T-helper 17 cell (primary cell): ENCODE data around the gene CSNK2B. TPM values are rescaled to one million over a fixed set of nuclear protein-coding genes. Genes with fewer than 3 reads are reported as not detected.
A peak's percentile ranks its signal among the peaks of the same experiment; 100 is the strongest.
"Not testable (repeated sequence)": the region's sequence is repeated elsewhere in the genome, so short reads cannot be mapped to it uniquely, and the experiment has no call there.

Experiments
- ATAC-seq: fragments of 150-1000 bp; cut with Tn5 transposase; 2 replicates; pipeline ENCODE4 v1.10.0; 2021; ENCODE audit warnings: mild to moderate bottlenecking, moderate library complexity
- DNase-seq, 3 donors: peaks; one replicate each; pipeline versions ENCODE4 v3.0.0 to v3.0.0-alpha.2; 2020 to 2021
- H3K9me3 ChIP-seq: one replicate; pipeline ENCODE4 v1.7.0; 2013; ENCODE audit warnings: low read length, mild to moderate bottlenecking; ENCODE audit not compliant: control insufficient read depth, poor library complexity, severe bottlenecking
- H3K27ac Mint-ChIP-seq: one replicate; pipeline ENCODE4 v1.8.0; 2022; ENCODE audit warnings: mild to moderate bottlenecking, moderate library complexity, mixed read lengths
- H3K27me3 Mint-ChIP-seq: one replicate; pipeline ENCODE4 v1.8.0; 2022; ENCODE audit warnings: mixed read lengths
- H3K36me3 Mint-ChIP-seq: one replicate; pipeline ENCODE4 v1.8.0; 2022; ENCODE audit warnings: low read depth, mixed read lengths
- H3K4me1 Mint-ChIP-seq: one replicate; pipeline ENCODE4 v1.8.0; 2022; ENCODE audit warnings: mild to moderate bottlenecking, mixed read lengths
- H3K4me3 Mint-ChIP-seq: one replicate; pipeline ENCODE4 v1.8.0; 2022; ENCODE audit warnings: mild to moderate bottlenecking, moderate library complexity, mixed read lengths
- total RNA-seq, 4 donors: library from RNA in 2 of 4; stranded (reverse) in 2 of 4; gene quantifications; one replicate each; pipeline ENCODE4 v1.2.3 and lab custom pipeline; 2022 to 2026

The CSNK2B gene
- total RNA-seq, 2 donors from 2014 or later = 104 to 107 TPM

DNA sequence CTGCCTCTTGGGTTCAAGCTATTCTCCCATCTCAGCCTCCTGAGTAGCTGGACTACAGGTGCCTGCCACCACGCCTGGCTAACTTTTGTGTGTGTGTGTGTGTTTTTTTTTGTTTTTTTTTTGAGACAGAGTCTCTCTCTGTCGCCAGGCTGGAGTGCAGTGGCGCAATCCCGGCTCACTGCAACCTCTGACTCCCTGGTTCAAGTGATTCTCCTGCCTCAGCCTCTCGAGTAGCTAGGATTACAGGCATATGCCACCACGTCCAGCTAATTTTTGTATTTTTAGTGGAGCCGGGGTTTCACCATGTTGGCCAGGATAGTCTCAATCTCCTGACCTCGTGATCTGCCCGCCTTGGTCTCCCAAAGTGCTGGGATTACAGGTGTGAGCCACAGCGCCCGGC lies 43.3 kb downstream of the CSNK2B start:
- not testable (repeated sequence) for H3K27ac Mint-ChIP-seq, DNase-seq, H3K4me3 Mint-ChIP-seq, H3K27me3 Mint-ChIP-seq, ATAC-seq, H3K36me3 Mint-ChIP-seq, H3K9me3 ChIP-seq
- H3K4me1 Mint-ChIP-seq = peaks cover 17% of the 10 kb centered on the region

DNA sequence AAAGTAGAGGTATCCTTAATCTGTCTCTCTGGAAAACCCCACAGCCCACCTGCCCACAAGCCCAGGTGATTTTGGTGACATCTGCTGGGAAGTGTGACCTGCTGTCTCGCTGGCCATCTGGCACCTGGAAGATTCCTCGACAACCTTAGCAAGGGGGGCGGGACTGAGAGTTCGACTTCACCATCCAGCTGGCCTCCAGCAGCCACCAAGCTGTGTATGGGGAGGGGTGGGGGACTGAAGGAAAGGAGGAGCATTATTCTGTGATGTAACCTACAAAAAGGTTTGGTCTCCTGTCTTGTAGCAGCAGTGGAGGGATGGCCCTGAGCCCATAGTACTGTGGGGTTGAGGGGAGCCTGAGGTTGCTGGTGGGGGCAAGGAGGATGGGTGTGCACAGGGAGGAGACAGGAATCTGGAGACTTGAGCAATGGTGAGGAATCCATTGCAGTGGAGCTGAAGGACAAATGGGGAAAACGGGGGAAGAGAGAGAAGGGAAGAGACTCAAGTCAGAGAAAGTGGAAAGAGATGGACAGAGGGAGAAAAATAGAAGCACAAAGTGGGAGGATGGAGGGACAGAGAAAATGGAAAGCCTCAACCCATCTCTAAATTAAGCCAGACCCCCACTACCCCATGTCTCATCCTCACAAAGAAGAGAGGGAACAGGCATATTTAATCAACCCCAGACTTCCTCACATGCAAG lies 44.8 kb downstream of the CSNK2B start:
- ATAC-seq (no peak), DNase-seq (no peak)
- Mint-ChIP-seq H3K36me3 (no peaks in the 10 kb centered on the region), H3K4me1 (peaks cover 19% of the 10 kb centered on the region), H3K27me3 (peaks cover 10% of the 10 kb centered on the region), H3K27ac (peak overlapping the region; percentile 63), H3K4me3 (peak overlapping the region; percentile 77)
- H3K9me3 ChIP-seq = no peaks in the 10 kb centered on the region

DNA sequence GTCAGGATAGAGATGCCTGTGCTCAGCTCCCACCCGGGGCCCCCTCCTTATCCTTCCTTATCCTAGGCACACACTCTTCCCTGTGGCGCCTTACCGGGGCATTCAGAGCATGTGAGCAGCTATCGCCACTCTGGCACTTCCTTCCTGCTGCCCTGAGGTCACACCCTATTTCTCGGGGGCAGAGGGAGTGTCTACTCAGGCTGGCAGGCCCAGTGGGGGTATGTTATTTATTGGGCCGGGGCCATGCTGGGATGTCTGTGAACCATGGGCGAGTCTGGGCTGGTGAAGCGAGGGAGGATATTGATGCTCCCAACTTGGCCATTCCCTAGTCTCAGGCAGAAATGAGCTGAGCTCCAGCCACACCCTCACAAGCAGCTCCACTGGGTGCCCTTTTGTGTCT lies 45.4 kb downstream of the CSNK2B start:
- no peak overlapping the region for H3K4me3 Mint-ChIP-seq
- DNase-seq = no peak
- H3K36me3 Mint-ChIP-seq = no peaks in the 10 kb centered on the region
- H3K4me1 Mint-ChIP-seq = peaks cover 19% of the 10 kb centered on the region
- peak overlapping the region; percentile 63 for H3K27ac Mint-ChIP-seq
- peaks cover 10% of the 10 kb centered on the region for H3K27me3 Mint-ChIP-seq
- no peak for ATAC-seq
- H3K9me3 ChIP-seq = no peaks in the 10 kb centered on the region

DNA sequence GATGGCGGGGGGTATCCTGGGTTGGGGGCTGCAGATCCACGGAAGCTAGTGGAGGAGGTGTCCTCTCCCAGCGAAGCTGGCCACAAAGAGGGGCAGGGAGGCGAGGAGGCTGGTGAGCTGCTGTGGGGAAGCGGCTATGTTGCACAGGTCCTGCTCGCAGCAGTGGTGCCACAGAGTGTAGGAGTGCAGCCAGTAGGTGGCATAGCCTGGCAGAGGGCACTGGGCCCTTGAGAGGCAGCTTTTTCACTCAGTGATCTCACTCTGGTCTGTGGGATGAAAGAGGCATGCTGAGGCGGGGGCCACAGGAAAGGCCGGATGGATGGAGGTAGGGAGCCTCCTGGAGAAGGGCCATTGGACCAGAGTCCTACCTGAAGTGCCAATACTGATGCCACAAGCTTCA lies 46.4 kb downstream of the CSNK2B start:
- DNase-seq = no peak
- Mint-ChIP-seq H3K27me3 (peaks cover 10% of the 10 kb centered on the region), H3K4me1 (peaks cover 19% of the 10 kb centered on the region), H3K36me3 (no peaks in the 10 kb centered on the region), H3K4me3 (no peak overlapping the region), H3K27ac (no peak overlapping the region)
- peak; percentile 64 for ATAC-seq
- no peaks in the 10 kb centered on the region for H3K9me3 ChIP-seq

DNA sequence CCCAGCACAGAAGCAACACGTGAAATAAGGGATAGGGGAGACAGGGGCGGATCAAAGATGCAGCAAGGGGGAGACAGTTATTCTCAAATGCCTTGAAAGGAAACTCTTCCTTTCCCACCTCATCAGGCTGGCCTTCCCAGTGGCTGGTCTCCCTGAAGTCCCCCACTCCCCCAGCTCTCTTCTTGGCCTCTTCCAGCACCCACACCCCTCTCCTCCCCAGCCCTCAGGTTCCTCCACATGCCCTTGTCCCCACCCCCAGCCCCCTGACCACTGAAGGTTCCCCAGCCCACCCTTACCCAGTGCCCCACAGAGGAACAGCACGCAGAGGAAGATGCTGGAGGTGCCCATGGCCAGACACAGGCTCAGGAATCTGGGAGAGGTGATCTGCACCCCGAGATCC lies 47.6 kb downstream of the CSNK2B start:
- no peaks in the 10 kb centered on the region for H3K36me3 Mint-ChIP-seq
- H3K27ac Mint-ChIP-seq = no peak overlapping the region
- H3K27me3 Mint-ChIP-seq = peaks cover 10% of the 10 kb centered on the region
- DNase-seq = no peak
- no peak overlapping the region for H3K4me3 Mint-ChIP-seq
- no peaks in the 10 kb centered on the region for H3K9me3 ChIP-seq
- no peak for ATAC-seq
- peaks cover 19% of the 10 kb centered on the region for H3K4me1 Mint-ChIP-seq

DNA sequence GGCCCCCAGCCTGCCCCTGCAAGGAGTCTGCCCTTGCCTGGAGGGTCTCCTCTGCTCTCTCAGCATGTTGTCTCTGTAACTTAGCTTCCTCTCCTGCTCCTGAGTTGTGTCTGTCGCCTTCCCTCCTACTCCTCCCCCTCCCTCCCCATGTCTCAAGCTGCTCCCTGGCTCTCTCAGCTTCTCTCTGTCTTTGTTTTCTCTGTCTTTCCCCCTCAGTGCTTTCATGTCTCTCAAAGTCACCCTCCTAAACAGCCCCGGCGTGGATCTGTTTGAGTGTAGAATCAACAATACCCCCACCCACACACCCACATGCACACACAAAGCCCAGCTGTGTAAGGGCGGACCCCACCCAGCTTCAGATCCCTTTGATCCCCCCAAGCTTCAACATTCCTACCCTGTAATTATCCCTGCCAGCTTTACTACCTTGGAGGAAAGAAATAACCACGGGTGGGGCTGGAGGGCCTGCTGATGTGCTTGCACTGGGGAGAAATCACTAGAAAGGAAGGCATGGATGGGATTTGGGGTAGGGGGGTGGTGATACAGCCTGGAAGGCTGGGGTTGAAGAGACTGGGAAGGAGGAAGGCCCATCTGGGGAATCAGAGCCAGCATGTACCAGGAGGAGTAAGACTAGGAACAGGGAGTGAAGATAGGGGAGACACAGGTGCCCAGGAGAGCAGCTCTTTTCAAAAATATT lies 48.3 kb downstream of the CSNK2B start:
- ATAC-seq (no peak), DNase-seq (no peak)
- Mint-ChIP-seq H3K36me3 (no peaks in the 10 kb centered on the region), H3K27me3 (peaks cover 10% of the 10 kb centered on the region), H3K27ac (no peak overlapping the region), H3K4me3 (no peak overlapping the region), H3K4me1 (peaks cover 24% of the 10 kb centered on the region)
- H3K9me3 ChIP-seq = no peaks in the 10 kb centered on the region

DNA sequence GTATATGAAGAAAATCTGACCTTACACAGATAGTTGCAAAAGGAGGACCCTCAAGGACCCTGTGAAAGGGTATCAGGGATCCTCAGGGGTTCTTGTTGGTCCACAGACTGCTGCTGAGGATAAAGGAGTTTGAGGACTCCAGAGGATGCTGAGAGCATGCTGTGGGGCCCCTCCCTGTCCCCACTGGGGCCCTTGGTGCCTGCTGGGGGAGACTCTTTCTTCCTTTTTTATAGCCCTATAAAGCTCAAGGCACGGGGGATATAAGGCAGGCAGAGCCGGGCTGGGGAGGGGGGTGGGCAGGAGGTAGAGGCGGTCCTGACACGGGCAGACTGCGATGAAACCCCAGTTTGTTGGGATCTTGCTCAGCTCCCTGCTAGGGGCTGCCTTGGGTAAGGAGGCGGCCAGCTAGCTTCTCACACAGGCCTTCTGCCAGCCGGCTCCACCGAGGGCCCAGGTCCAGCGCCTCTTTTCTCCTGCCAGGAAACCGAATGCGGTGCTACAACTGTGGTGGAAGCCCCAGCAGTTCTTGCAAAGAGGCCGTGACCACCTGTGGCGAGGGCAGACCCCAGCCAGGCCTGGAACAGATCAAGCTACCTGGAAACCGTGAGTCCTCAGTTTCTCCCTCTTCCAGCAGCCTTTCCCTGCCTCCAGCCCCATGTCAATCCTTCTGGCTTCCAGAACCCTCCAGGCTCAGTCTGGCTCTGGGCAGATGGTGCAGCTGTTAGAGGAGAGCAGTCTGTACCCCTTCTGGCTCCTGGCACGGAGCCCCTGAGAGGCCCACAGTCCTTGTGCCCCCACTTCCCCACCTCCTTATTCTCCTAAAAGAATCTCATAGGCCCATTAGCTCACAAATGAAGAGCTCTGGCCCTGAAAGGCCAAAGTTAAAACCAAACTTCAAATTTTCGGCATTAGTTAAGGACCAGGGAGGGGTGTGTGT lies 49.4 kb downstream of the CSNK2B start, which contains the start of gene LY6G6D:
LY6G6D (plus strand) TSS at position 327 of the 937 bp plus-strand sequence; CDS start at position 335, 8 bp downstream.
- Mint-ChIP-seq H3K27ac (no peak within 1 kb of the TSS), H3K4me1 (peaks cover 25% of the 10 kb centered on the region), H3K27me3 (peaks cover 10% of the 10 kb centered on the region), H3K36me3 (no peaks in the 10 kb centered on the region), H3K4me3 (no peak within 1 kb of the TSS)
- no peak for ATAC-seq
- no peak for DNase-seq
- no peaks in the 10 kb centered on the region for H3K9me3 ChIP-seq

DNA sequence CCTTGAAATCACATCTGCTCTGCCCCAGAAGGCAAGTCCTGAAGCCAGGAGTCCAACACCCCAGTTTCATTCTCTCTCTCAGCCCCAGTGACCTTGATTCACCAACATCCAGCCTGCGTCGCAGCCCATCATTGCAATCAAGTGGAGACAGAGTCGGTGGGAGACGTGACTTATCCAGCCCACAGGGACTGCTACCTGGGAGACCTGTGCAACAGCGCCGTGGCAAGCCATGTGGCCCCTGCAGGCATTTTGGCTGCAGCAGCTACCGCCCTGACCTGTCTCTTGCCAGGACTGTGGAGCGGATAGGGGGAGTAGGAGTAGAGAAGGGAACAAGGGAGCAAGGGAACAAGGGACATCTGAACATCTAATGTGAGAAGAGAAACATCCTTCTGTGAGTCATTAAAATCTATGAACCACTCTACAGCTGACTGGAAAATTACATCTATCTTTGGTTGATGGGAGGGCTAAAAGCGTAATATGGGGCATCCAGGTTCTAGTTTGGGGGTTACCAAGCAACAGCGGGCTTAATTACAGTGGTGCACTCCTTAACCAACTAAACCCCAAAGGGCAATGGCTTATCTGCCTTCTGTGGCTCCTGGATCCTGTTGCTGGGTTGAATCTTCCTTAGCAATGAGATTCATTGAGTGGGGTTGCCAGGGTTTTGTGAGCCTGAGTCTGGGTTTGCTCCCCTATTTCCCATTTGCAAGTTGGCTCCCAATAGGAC lies 51.8 kb downstream of the CSNK2B start:
- peaks cover 6% of the 10 kb centered on the region for H3K27me3 Mint-ChIP-seq
- peaks cover 3% of the 10 kb centered on the region for H3K36me3 Mint-ChIP-seq
- ATAC-seq (no peak), DNase-seq (no peak)
- H3K27ac Mint-ChIP-seq = no peak overlapping the region
- peaks cover 14% of the 10 kb centered on the region for H3K4me1 Mint-ChIP-seq
- no peak overlapping the region for H3K4me3 Mint-ChIP-seq
- no peaks in the 10 kb centered on the region for H3K9me3 ChIP-seq

DNA sequence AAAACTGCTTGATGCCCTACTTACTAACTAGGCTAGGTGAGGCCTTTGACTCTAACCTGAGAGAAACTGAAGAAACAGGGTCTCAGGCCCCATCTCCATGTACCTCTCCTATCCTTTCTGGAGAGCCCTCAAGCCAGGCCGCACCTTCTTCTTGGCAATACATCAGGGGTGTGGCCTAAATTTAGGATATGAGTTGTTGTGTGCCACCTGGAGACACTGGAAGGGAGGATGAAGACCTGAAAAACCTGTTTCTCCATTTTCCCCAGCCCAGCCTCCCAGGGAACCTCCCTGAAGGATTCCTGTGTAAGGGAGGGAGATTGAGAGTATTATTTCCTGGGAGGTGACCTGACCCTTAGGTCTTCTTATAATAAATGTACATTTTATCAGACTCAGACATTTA lies 52.4 kb downstream of the CSNK2B start:
- no peak for DNase-seq
- peak overlapping the region; percentile 63 for H3K27ac Mint-ChIP-seq
- no peak overlapping the region for H3K4me3 Mint-ChIP-seq
- no peak for ATAC-seq
- H3K4me1 Mint-ChIP-seq = peaks cover 12% of the 10 kb centered on the region
- no peaks in the 10 kb centered on the region for H3K9me3 ChIP-seq
- H3K27me3 Mint-ChIP-seq = peaks cover under 1% of the 10 kb centered on the region
- peaks cover 3% of the 10 kb centered on the region for H3K36me3 Mint-ChIP-seq

DNA sequence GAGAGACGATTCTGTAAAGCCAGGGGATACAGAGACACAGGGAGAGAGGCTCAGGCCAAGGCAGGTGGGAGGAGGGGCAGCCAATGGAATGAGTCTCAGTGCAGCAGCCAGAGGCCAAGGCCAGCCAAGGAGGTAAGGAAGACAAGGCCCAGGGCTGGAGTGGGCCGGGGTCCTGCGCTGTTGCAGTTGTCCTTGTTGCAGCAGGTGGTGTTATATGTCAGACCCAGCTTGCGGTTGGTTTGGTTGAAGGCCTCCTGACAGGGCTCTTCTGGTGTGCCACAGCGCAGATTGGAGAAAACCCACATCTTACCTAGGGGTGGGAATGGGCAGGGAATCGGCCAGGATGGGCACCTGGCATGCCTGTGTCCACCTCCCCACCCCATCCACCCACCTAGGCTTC lies 53.1 kb downstream of the CSNK2B start:
- H3K36me3 Mint-ChIP-seq = peaks cover 3% of the 10 kb centered on the region
- H3K27ac Mint-ChIP-seq = peak overlapping the region; percentile 63

More for the DNA sequence above, 53.1 kb downstream of the CSNK2B start:
- DNase-seq (no peak), ATAC-seq (no peak)
- H3K9me3 ChIP-seq = no peaks in the 10 kb centered on the region
- peaks cover 13% of the 10 kb centered on the region for H3K4me1 Mint-ChIP-seq
- no peak overlapping the region for H3K4me3 Mint-ChIP-seq
- H3K27me3 Mint-ChIP-seq = no peaks in the 10 kb centered on the region
